Small intestine (tissue), 7 donors: ENCODE results near the gene FHIP2A. TPM values are rescaled to one million over a fixed set of nuclear protein-coding genes. Genes with fewer than 3 reads are reported as not detected.

Source experiments
- DNase-seq, 2 donors: peaks; one replicate each; pipeline versions ENCODE4 v3.0.0 to v3.0.0-alpha.2; 2013
- FAIRE-seq: peaks from 2 replicates; lab custom pipeline; 2012; peaks lifted over from hg19 to GRCh38; lab: Jason Lieb, UNC
- H3K27ac ChIP-seq, 3 donors: one replicate each; pipeline ENCODE4 v1.5.1; 2013; ENCODE audit warnings: low read length in 2 of 3, mild to moderate bottlenecking in 2 of 3, control low read depth in 1 of 3, inconsistent platforms in 1 of 3, low read depth in 1 of 3, moderate library complexity in 1 of 3
- H3K27me3 ChIP-seq, 3 donors: one replicate each; pipeline ENCODE4 v1.6.1; 2013; ENCODE audit warnings: low read length in 3 of 3, inconsistent platforms in 1 of 3; ENCODE audit not compliant: control insufficient read depth in 3 of 3, insufficient read depth in 3 of 3
- H3K36me3 ChIP-seq, 3 donors: one replicate each; pipeline ENCODE4 v1.6.1; 2013; ENCODE audit warnings: low read length in 3 of 3, inconsistent platforms in 1 of 3, low read depth in 1 of 3, mild to moderate bottlenecking in 1 of 3, moderate library complexity in 1 of 3; ENCODE audit not compliant: control insufficient read depth in 3 of 3, insufficient read depth in 2 of 3
- H3K4me1 ChIP-seq, 3 donors: one replicate each; pipeline ENCODE4 v1.6.1; 2013; ENCODE audit warnings: low read length in 2 of 3, inconsistent platforms in 1 of 3, low read depth in 1 of 3, mild to moderate bottlenecking in 1 of 3, moderate library complexity in 1 of 3; ENCODE audit not compliant: control insufficient read depth in 3 of 3, insufficient read depth in 2 of 3
- H3K4me3 ChIP-seq, 3 donors: one replicate each; pipeline ENCODE4 v1.5.1; 2013; ENCODE audit warnings: low read length in 3 of 3, control low read depth in 1 of 3, inconsistent platforms in 1 of 3, low read depth in 1 of 3, mild to moderate bottlenecking in 1 of 3, moderate library complexity in 1 of 3
- H3K9me3 ChIP-seq, 2 donors: one replicate each; pipeline ENCODE4 v1.6.1; 2013; ENCODE audit warnings: low read depth in 1 of 2, low read length in 1 of 2; ENCODE audit not compliant: control insufficient read depth in 2 of 2, insufficient read depth in 1 of 2
- WGBS, 3 donors: extraction: QIAGEN DNeasy Blood & Tissue Kit; methylation state at CpG; one replicate each; pipeline ENCODE4 v1.1.7; 2013; 5-methylcytosine and 5-hydroxymethylcytosine counted together
- polyA plus RNA-seq, 4 donors: library from polyadenylated mRNA; stranded (reverse) in 3 of 4; unstranded in 1 of 4; fragments of 200-250 nt in 3 of 4; fragments of 120-200 nt in 1 of 4; gene quantifications; one replicate each; pipeline versions ENCODE4 v1.2.1 to v1.2.3, GENCODE V29; 2013
- donor health status: healthy with polysubstance abuse.
- donor health status: control.
- donor health status: control.
- donor health status: Bipolar disorder and iron deficiency.
- donor health status: healthy.

The FHIP2A gene
- polyA plus RNA-seq, 4 donors, result 4.9 to 14.1 (median 9.6) TPM

DNA sequence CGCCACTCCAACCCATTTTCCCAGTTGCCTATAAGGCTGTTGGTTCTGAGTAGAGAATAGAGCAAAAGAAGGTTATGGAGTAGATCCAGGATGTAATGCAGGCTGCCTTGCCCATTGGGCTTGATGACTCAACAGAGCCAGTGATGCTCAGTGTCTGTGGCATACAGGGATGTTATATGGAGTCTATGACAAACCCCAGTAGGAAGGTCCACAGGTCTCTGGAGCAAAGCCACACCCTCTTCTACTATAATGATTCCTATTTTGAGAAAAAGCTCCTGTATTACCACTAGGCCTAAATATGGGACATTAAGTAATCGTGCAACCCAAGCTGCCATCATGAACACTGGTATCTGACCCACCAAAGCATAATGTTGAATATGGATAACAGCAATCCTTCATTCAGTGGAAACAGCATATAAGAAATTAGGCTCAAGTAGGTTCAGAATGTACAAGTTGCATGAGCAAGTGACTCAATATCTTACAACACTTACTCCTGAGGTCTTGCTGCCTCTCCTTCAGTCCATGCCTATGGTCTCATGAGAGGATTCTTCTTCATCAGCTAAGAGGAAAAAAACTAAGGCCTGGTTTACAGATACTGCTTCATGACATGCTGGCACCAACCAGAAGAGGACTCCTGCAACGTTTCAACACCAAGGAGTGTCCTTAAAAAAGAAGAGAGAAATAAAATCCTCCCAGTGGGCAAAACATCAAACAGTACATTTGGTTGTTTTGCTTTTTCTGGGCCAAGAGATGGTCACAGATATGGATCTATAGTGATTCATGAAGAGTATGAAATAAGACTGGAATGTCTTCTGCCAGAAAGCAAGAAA, 14.8 kb upstream of the FHIP2A start:
- 84 to 92% (median 86%) methylated on average over 3 of the region's 3 CpGs for WGBS, 3 donors
- no peak for FAIRE-seq

DNA sequence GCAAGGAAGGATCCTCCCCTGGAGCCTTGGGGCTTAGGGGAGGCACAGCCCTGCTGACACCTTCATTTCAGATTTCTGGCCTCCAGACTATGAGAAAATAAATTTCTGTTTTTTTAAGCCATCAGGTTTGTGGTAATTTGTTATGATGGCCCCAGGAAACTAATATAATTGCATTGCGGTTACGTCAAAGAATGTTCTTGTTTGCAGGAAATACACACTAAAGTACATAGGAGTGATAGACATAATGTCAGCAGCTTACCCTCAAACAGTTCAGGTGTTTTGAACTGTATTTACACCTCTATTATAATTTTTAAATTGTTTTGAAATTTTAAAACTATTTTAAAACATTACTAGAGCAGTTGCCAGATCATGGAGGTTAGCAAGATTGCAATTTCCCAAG, 12.6 kb upstream of the FHIP2A start:
- no peaks in the 10 kb centered on the region for H3K9me3 ChIP-seq
- no peak overlapping the region for H3K4me3 ChIP-seq
- H3K27ac ChIP-seq, result peak overlapping the region in 1 of 3 donors; percentile 15
- H3K36me3 ChIP-seq, result no peaks in the 10 kb centered on the region
- peaks cover 0 to 3% (median 0%) of the 10 kb centered on the region in 3 donors for H3K4me1 ChIP-seq
- WGBS, 3 donors, result 83 to 90% (median 89%) methylated on average over 2 of the region's 2 CpGs
- H3K27me3 ChIP-seq, result no peaks in the 10 kb centered on the region
- no peak for DNase-seq
- no peak for FAIRE-seq

More for the DNA sequence above, 14.8 kb upstream of the FHIP2A start:
- no peaks in the 10 kb centered on the region for H3K27me3 ChIP-seq
- no peak overlapping the region for H3K4me3 ChIP-seq
- no peaks in the 10 kb centered on the region for H3K36me3 ChIP-seq
- no peaks in the 10 kb centered on the region for H3K9me3 ChIP-seq
- no peak for DNase-seq
- H3K27ac ChIP-seq, result no peak overlapping the region
- peaks cover 0 to 3% (median 0%) of the 10 kb centered on the region in 3 donors for H3K4me1 ChIP-seq

DNA sequence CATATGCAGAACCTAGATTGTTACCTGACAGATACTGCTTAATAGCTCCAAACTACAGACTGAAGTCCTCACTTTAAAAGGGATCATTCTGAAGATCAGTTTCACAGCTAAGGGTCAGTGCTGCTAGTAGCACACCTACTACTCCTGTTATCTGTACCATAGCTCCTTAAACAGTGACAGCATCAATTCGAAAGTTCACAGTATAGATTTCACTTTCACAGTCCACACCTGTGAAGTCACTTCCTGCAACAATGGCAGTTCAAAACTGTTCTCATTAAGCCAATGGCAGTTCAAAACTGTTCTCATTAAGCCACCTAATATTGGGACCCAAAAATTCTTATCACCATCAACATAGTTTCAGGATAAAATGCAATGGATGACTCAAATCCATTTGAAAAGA, 10.7 kb upstream of the FHIP2A start:
- peak overlapping the region in 2 of 3 donors; percentile 2 to 32 for H3K27ac ChIP-seq
- peaks cover 0 to 3% (median 0%) of the 10 kb centered on the region in 3 donors for H3K4me1 ChIP-seq
- 13 to 39% (median 23%) methylated on average over 1 of the region's 1 CpG for WGBS, 3 donors
- no peaks in the 10 kb centered on the region for H3K36me3 ChIP-seq
- FAIRE-seq (no peak), DNase-seq (peak; percentile 49 to 72)
- no peaks in the 10 kb centered on the region for H3K9me3 ChIP-seq
- no peaks in the 10 kb centered on the region for H3K27me3 ChIP-seq
- H3K4me3 ChIP-seq, result no peak overlapping the region

DNA sequence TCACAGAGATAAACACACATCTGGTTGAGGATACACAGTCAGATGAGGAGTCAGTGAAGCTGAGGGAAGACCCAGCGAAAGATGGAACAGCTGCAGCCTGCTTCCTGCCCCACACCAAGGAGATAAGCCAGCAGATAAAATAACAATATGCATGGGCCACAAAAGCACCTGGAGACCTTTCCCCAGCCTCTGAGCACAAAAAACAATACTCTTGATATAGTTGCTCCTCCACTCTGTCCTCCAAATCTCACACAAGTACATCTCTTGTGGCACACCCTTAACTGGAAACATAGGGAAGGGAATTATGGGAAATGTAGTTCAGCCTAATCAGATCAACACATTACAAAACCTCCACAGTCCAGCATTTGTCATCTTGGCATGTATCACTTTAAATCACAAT, 9.7 kb upstream of the FHIP2A start:
- no peak overlapping the region for H3K27ac ChIP-seq
- no peaks in the 10 kb centered on the region for H3K36me3 ChIP-seq
- WGBS, 3 donors, result 72 to 100% (median 83%) methylated on average over 1 of the region's 1 CpG
- no peak for DNase-seq
- H3K9me3 ChIP-seq, result no peaks in the 10 kb centered on the region
- no peaks in the 10 kb centered on the region for H3K27me3 ChIP-seq
- peaks cover 0 to 3% (median 0%) of the 10 kb centered on the region in 3 donors for H3K4me1 ChIP-seq
- FAIRE-seq, result no peak
- no peak overlapping the region for H3K4me3 ChIP-seq

DNA sequence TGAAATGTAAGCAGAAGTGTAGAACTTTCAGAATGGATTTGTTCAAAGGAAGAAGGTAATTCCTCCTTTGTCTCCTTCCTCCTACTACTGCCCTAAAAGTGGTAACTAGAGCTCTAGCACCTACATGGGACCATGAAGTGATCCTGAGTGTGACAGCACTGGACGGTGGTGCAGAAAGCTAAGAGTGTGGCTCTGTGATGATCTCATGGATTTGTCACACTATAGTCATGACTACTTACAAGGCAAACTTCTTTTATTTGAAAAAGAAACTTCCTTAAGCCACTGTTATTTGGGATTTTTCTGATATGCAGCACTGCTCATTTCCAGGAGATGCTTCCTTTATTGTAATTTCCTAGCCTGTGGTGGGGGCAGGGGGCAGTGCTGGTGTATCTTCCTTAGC, 5.8 kb upstream of the FHIP2A start:
- Histone ChIP-seq H3K27me3 (peaks cover 0 to 2% (median 0%) of the 10 kb centered on the region in 3 donors), H3K4me3 (no peak overlapping the region), H3K4me1 (peaks cover 0 to 3% (median 0%) of the 10 kb centered on the region in 3 donors), H3K9me3 (no peaks in the 10 kb centered on the region), H3K27ac (no peak overlapping the region), H3K36me3 (no peaks in the 10 kb centered on the region)
- DNase-seq (no peak), FAIRE-seq (no peak)
- WGBS, 3 donors, result 94 to 100% (median 95%) methylated on average over 1 of the region's 1 CpG

DNA sequence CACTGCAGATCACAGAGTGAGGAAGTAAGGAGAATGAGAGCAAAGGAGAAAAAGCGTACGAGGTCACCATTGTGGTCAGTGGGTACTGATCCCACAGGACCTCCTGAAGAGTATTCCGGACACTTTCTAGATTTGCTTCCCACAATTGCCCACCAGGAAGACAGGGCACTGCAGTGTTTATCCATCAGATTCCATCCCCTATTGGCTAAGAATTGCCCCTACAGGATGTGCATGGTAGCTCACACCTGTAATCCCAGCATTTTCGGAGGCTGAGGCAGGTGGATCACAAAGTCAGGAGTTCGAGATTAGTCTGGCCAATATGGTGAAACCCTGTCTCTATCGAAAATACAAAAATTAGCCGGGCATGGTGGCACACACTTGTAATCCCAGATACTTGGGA, 5.3 kb upstream of the FHIP2A start:
- H3K4me3 ChIP-seq, result no peak overlapping the region
- peaks cover 0 to 3% (median 0%) of the 10 kb centered on the region in 3 donors for H3K4me1 ChIP-seq
- WGBS, 3 donors, result 91 to 92% (median 92%) methylated on average over 7 of the region's 7 CpGs
- no peak for FAIRE-seq
- H3K27me3 ChIP-seq, result peaks cover 0 to 2% (median 0%) of the 10 kb centered on the region in 3 donors
- H3K36me3 ChIP-seq, result no peaks in the 10 kb centered on the region
- H3K9me3 ChIP-seq, result no peaks in the 10 kb centered on the region
- no peak for DNase-seq
- no peak overlapping the region for H3K27ac ChIP-seq

- FAIRE-seq, result no peak
- H3K27ac ChIP-seq, result no peak overlapping the region
- DNase-seq, result no peak
- no peak overlapping the region for H3K4me3 ChIP-seq
- H3K36me3 ChIP-seq, result no peaks in the 10 kb centered on the region
- peaks cover 0 to 2% (median 0%) of the 10 kb centered on the region in 3 donors for H3K27me3 ChIP-seq
- no peaks in the 10 kb centered on the region for H3K9me3 ChIP-seq
- WGBS, 3 donors, result 80 to 88% (median 87%) methylated on average over 1 of the region's 1 CpG
- peaks cover 0 to 7% (median 3%) of the 10 kb centered on the region in 3 donors for H3K4me1 ChIP-seq
Observed at GRCh38 chr10:114819322-114819721, 2.3 kb upstream of the FHIP2A start.

DNA sequence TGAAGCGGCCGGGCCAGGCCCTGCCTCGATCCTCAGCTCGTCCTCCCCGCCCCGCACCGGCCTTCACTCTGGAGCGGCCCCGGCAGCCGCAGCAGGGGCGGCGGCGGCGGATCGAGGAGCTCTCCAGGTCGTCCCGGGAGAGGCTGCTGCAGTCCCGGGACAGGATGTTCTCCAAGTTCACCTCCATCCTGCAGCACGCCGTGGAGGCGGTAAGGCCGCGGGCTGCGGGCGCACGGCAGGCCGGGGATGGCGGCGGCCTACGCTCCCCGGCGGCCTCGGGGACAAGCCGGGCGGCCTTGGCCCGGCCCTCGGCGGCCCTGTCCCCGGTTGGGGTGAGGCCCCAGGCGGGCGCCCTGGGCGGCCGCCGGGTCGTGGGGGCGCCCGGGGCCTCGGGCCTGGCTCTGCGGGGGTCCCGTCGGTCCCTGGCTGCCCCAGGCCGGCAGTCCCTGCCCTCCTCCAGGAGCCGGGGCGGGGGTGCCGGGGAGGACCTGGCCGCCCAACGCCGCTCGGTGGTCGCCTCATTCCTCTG, 399 bp downstream of the FHIP2A start:
- H3K4me1 ChIP-seq, result peaks cover 0 to 13% (median 7%) of the 10 kb centered on the region in 3 donors
- peak overlapping the region; percentile 87 to 98 (median 97) for H3K27ac ChIP-seq
- FAIRE-seq, result no peak

More for the DNA sequence above, 399 bp downstream of the FHIP2A start:
- Histone ChIP-seq H3K36me3 (peaks cover 0 to 3% (median 0%) of the 10 kb centered on the region in 3 donors), H3K4me3 (peak overlapping the region; percentile 72 to 97 (median 94)), H3K27me3 (peaks cover 0 to 2% (median 0%) of the 10 kb centered on the region in 3 donors), H3K9me3 (no peaks in the 10 kb centered on the region)
- peak in 1 of 2 donors; percentile 88 for DNase-seq
- WGBS, 3 donors, result 0 to 1% (median 1%) methylated on average over 39 to 60 of the region's 60 CpGs
